Neutrophil (primary cell): ENCODE results near the gene RAB1A.

ENCODE experiments used
- H3K27ac ChIP-seq: fragments of 200-600 bp; sonication (generic); 2 replicates; pipeline ENCODE4 v1.5.1; 2016; ENCODE audit warnings: mild to moderate bottlenecking, moderate library complexity
- H3K27me3 ChIP-seq: fragments of 200-600 bp; sonication (generic); 2 replicates; pipeline ENCODE4 v1.6.0; 2016; ENCODE audit warnings: mild to moderate bottlenecking
- H3K36me3 ChIP-seq: fragments of 200-600 bp; sonication (generic); 2 replicates; pipeline ENCODE4 v1.5.1; 2017
- H3K4me1 ChIP-seq, 2 experiments: fragments of 200-600 bp in 1 of 2; sonication (generic) in 1 of 2; 1 replicate in 1 of 2; 2 replicates in 1 of 2; pipeline versions ENCODE4 v1.5.1 to v1.6.1; 2013 to 2016; ENCODE audit warnings: low read depth in 1 of 2, low read length in 1 of 2, mild to moderate bottlenecking in 1 of 2, moderate library complexity in 1 of 2; ENCODE audit not compliant: control insufficient read depth in 1 of 2, insufficient read depth in 1 of 2
- H3K4me3 ChIP-seq, 2 experiments: fragments of 200-600 bp in 1 of 2; sonication (generic) in 1 of 2; 1 replicate in 1 of 2; 2 replicates in 1 of 2; pipeline ENCODE4 v1.5.1; 2013 to 2016; ENCODE audit warnings: low read depth in 1 of 2, low read length in 1 of 2, mild to moderate bottlenecking in 1 of 2, moderate library complexity in 1 of 2
- H3K9me3 ChIP-seq: fragments of 200-600 bp; sonication (generic); 2 replicates; pipeline ENCODE4 v1.5.1; 2016
- CTCF ChIP-seq: fragments of 200-600 bp; sonication (generic); IDR thresholded peaks from 2 replicates; pipeline ENCODE4 v1.5.1; 2016; ENCODE audit warnings: antibody characterized with exemption

RAB1A gene

DNA sequence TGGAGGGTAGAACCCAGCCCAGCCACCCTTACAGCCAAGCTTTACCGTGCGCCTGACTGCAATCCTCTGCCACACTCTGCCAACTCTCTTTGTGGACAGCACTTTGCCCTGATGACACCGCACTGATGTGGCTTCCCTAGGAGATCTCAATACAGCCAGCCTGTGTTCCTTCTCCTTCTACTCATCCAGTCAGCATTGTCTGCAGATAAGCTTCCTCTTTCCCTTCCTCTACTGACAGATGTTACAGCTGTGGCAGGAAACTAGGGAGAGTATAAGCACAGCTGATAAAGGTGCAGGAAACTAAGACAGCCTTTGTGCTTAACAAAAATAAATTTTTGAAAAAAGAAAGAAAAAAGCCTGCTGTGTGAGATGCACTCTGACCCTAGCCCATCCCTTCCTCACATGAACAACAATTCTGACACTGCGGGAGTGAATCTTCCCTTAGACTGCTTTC lies 48.6 kb downstream of the RAB1A start:
- Histone ChIP-seq H3K4me3 (no peak overlapping the region), H3K27me3 (no peaks in the 10 kb centered on the region), H3K4me1 (peaks cover 9 to 24% of the 10 kb centered on the region in 2 experiments), H3K9me3 (no peaks in the 10 kb centered on the region), H3K36me3 (peaks cover 89% of the 10 kb centered on the region), H3K27ac (peak overlapping the region; percentile 52)
- TF ChIP-seq CTCF, result no peak

- H3K27ac ChIP-seq, result no peak overlapping the region
- no peak for TF ChIP-seq CTCF
- peaks cover 9 to 13% of the 10 kb centered on the region in 2 experiments for H3K4me1 ChIP-seq
- peaks cover 79% of the 10 kb centered on the region for H3K36me3 ChIP-seq
- no peaks in the 10 kb centered on the region for H3K27me3 ChIP-seq
- no peak overlapping the region for H3K4me3 ChIP-seq
- H3K9me3 ChIP-seq, result no peaks in the 10 kb centered on the region
Observed at GRCh38 chr2:65079017-65079416, 50.9 kb downstream of the RAB1A start.

DNA sequence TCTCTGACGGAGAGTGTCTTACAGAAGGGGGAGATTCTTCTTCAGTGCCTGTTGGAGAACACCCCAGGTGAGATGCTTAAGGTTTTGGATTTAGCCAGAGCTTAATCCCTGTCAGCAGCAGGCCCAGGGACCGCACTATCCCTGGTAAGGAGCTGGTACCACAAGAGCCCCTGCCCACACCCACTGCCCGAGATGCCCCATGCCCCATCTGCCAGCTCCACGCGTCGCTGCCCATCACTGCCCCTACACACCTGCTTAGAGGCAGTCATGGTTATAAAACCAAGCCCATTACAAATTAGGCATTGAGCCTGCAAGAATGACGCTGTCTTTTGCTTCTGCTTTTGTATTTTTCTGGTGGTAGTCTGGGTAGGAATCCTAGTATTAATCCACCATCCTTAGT lies 52.0 kb downstream of the RAB1A start:
- Histone ChIP-seq H3K27ac (no peak overlapping the region), H3K36me3 (peaks cover 79% of the 10 kb centered on the region), H3K4me1 (peaks cover 9 to 13% of the 10 kb centered on the region in 2 experiments), H3K27me3 (no peaks in the 10 kb centered on the region), H3K9me3 (no peaks in the 10 kb centered on the region), H3K4me3 (no peak overlapping the region)
- no peak for TF ChIP-seq CTCF

DNA sequence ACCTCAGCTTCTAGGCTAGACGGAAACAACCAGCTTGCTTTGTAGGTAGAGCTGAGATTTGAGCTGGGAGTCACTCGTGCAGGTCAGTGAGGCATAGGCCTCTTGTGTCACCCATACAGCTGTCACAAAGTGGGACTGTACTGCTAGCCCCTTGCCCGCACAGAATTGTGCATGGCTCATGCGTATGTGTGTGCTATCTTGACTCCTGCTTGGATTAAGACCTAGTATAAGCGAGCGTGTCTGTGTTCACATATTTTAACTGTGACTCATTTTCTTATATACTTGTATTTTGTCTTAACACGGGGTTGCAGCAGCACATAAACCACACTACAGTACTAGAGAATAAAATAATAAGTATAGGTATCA lies 53.6 kb downstream of the RAB1A start:
- no peak overlapping the region for H3K4me3 ChIP-seq
- H3K27ac ChIP-seq, result no peak overlapping the region
- no peaks in the 10 kb centered on the region for H3K27me3 ChIP-seq
- H3K36me3 ChIP-seq, result peaks cover 80% of the 10 kb centered on the region
- H3K9me3 ChIP-seq, result no peaks in the 10 kb centered on the region
- peaks cover 3 to 9% of the 10 kb centered on the region in 2 experiments for H3K4me1 ChIP-seq
- TF ChIP-seq CTCF, result no peak

DNA sequence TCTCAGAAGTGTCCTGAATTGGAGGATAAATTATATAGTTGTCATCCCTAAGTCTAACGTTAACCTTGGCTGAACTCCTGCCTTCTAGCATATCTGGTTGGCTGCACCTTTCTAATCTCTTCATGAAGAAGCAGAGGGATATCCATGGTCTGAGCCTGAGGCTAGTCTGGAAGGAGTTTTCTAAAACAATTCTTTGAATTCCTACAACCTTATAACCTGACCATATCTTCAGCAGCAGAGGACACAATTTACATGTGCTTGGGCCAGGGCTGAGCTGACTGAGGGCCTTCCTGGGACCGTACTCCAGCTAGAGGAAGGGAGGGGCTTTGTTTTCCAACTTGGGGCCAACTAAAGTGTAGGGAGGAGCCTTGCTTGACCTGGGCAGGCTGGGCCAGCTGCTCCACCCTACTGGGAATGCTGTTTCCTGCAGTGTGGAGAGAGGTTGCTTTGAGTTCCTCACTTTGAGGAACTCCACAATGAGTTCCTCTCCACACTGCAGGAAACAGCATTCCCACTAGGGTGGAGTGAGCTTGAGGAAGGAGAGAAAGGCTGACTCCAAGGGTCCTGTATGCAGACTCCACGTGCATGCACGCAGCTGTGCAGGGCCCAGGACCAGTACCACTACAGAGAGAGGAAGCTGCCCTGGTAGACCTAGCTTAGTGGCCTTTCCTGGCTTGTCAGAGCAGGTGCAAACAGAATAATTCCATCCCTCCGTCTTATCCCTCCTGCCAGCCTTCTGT lies 54.1 kb downstream of the RAB1A start:
- Histone ChIP-seq H3K36me3 (peaks cover 84% of the 10 kb centered on the region), H3K4me1 (peaks cover 3 to 5% of the 10 kb centered on the region in 2 experiments), H3K27ac (peak overlapping the region; percentile 33), H3K9me3 (no peaks in the 10 kb centered on the region), H3K4me3 (no peak overlapping the region), H3K27me3 (no peaks in the 10 kb centered on the region)
- no peak for TF ChIP-seq CTCF
